ENCODE results near the gene CTSF. TPM values are rescaled to one million over a fixed set of nuclear protein-coding genes. Genes with fewer than 3 reads are reported as not detected.

The CTSF gene
- total RNA-seq, 1 donor from 2014 or later: not detected

DNA sequence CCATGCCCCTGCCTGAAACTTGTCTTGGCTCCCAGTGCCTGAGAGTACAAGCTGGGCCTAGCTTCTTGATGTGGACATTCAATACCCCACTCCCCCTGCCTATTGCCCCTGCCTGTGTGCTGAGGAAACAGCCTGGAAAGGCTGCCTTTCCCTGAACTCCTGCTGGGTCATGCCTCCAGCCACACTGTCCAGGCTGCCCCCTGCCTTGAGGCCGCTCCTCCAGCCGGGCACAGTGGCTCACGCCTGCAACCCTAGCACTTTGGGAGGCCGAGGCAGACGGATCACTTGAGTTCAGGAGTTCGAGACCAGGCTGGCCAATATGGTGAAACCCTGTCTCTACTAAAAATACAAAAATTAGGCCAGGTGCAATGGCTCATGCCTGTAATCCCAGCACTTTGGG is 34.7 kb upstream of the CTSF start:
- DNase-seq (ENCODE audit: extremely low spot score, unreplicated experiment): no peak
- no peak overlapping the region for H3K4me3 Mint-ChIP-seq (ENCODE audit: unreplicated experiment)
- TF ChIP-seq, protein P1, sequence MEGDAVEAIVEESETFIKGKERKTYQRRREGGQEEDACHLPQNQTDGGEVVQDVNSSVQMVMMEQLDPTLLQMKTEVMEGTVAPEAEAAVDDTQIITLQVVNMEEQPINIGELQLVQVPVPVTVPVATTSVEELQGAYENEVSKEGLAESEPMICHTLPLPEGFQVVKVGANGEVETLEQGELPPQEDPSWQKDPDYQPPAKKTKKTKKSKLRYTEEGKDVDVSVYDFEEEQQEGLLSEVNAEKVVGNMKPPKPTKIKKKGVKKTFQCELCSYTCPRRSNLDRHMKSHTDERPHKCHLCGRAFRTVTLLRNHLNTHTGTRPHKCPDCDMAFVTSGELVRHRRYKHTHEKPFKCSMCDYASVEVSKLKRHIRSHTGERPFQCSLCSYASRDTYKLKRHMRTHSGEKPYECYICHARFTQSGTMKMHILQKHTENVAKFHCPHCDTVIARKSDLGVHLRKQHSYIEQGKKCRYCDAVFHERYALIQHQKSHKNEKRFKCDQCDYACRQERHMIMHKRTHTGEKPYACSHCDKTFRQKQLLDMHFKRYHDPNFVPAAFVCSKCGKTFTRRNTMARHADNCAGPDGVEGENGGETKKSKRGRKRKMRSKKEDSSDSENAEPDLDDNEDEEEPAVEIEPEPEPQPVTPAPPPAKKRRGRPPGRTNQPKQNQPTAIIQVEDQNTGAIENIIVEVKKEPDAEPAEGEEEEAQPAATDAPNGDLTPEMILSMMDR (IDR thresholded peaks at IDR 0.05): no peak
- H3K27me3 Mint-ChIP-seq (ENCODE audit: unreplicated experiment): no peaks in the 10 kb centered on the region
- H3K27ac Mint-ChIP-seq (ENCODE audit: unreplicated experiment): no peak overlapping the region
- no peaks in the 10 kb centered on the region for H3K9me3 Mint-ChIP-seq (ENCODE audit: unreplicated experiment)
- H3K4me1 Mint-ChIP-seq (ENCODE audit: unreplicated experiment): peaks cover 38% of the 10 kb centered on the region
- H3K36me3 Mint-ChIP-seq (ENCODE audit: unreplicated experiment): peaks cover 16% of the 10 kb centered on the region

DNA sequence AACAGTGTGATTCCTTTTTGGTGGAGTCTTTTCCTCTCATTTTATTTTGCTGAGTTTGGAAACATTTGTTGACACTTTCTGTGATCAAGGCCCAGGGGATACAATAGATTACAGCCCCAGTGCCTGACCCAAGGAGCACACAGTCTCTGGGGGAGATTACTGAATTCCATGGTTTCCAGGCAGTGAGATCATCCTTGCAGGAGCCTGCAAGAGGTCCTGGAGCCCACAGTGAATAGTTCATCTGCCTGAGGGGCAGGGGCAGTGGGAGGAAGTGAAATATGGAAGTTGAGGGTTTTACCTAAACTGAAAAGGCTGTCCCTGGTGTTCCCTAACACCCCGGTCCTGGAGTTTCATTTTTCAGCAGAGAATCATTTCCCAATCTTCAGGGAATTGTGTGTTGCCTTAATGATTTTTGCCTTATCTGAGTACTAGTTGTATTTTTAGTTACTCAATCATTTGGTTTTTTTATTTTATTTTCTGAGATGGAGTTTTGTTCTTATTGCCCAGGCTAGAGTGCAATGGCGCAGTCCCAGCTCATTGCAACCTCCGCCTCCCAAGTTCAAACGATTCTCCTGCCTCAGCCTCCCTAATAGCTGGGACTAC is 32.3 kb upstream of the CTSF start:
- TF ChIP-seq, protein P1 (IDR thresholded peaks at IDR 0.05): no peak
- peak overlapping the region; percentile 45 for H3K27ac Mint-ChIP-seq (ENCODE audit: unreplicated experiment)
- no peaks in the 10 kb centered on the region for H3K27me3 Mint-ChIP-seq (ENCODE audit: unreplicated experiment)
- peaks cover 31% of the 10 kb centered on the region for H3K4me1 Mint-ChIP-seq (ENCODE audit: unreplicated experiment)
- peaks cover 15% of the 10 kb centered on the region for H3K36me3 Mint-ChIP-seq (ENCODE audit: unreplicated experiment)
- H3K9me3 Mint-ChIP-seq (ENCODE audit: unreplicated experiment): no peaks in the 10 kb centered on the region
- DNase-seq (ENCODE audit: extremely low spot score, unreplicated experiment): no peak
- no peak overlapping the region for H3K4me3 Mint-ChIP-seq (ENCODE audit: unreplicated experiment)

DNA sequence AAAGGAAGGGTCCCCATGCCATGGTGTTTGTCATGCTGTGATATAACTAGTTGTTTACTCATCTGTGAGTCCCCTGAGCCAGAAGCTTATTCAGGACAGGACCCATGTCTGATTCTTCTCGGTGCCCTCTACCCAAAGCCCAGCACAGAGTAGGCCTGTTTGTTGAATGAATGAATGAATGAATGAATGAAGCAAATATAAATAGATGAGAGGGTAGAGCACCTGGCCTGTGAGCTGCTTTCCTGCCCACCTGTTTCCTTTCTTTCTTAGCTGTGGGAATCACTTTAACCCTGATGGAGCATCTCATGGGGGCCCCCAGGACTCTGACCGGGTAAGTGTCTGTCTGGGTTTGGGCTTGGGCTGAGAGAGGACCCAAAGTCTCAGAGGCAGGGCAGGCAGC is 31.8 kb upstream of the CTSF start:
- Mint-ChIP-seq H3K9me3 (ENCODE audit: unreplicated experiment) (no peaks in the 10 kb centered on the region), H3K4me3 (ENCODE audit: unreplicated experiment) (no peak overlapping the region), H3K4me1 (ENCODE audit: unreplicated experiment) (peaks cover 36% of the 10 kb centered on the region), H3K27me3 (ENCODE audit: unreplicated experiment) (no peaks in the 10 kb centered on the region), H3K27ac (ENCODE audit: unreplicated experiment) (peak overlapping the region; percentile 45), H3K36me3 (ENCODE audit: unreplicated experiment) (peaks cover 10% of the 10 kb centered on the region)
- DNase-seq (ENCODE audit: extremely low spot score, unreplicated experiment): no peak
- TF ChIP-seq, protein P1 (IDR thresholded peaks at IDR 0.05): no peak

DNA sequence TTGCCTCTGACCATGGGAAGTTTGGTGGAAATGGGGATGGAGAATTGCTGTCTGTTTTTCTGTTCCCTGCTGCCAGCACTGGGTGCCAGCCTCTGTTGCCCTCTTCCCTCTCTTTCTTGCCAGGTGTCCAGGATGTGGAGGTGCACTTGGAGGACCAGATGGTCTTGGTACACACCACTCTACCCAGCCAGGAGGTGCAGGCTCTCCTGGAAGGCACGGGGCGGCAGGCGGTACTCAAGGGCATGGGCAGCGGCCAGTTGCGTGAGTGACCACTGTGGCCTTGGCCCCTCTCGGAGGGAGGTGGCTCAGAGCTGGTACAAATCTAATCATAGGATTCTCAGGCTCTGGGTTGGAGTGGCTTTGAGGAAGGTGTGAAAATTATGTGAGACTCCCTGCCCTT is 30.6 kb upstream of the CTSF start:
- TF ChIP-seq, protein P1 (IDR thresholded peaks at IDR 0.05): no peak
- no peaks in the 10 kb centered on the region for H3K27me3 Mint-ChIP-seq (ENCODE audit: unreplicated experiment)
- no peak for DNase-seq (ENCODE audit: extremely low spot score, unreplicated experiment)
- H3K4me3 Mint-ChIP-seq (ENCODE audit: unreplicated experiment): no peak overlapping the region
- peaks cover 43% of the 10 kb centered on the region for H3K4me1 Mint-ChIP-seq (ENCODE audit: unreplicated experiment)
- H3K9me3 Mint-ChIP-seq (ENCODE audit: unreplicated experiment): no peaks in the 10 kb centered on the region
- H3K36me3 Mint-ChIP-seq (ENCODE audit: unreplicated experiment): peaks cover 5% of the 10 kb centered on the region
- no peak overlapping the region for H3K27ac Mint-ChIP-seq (ENCODE audit: unreplicated experiment)

DNA sequence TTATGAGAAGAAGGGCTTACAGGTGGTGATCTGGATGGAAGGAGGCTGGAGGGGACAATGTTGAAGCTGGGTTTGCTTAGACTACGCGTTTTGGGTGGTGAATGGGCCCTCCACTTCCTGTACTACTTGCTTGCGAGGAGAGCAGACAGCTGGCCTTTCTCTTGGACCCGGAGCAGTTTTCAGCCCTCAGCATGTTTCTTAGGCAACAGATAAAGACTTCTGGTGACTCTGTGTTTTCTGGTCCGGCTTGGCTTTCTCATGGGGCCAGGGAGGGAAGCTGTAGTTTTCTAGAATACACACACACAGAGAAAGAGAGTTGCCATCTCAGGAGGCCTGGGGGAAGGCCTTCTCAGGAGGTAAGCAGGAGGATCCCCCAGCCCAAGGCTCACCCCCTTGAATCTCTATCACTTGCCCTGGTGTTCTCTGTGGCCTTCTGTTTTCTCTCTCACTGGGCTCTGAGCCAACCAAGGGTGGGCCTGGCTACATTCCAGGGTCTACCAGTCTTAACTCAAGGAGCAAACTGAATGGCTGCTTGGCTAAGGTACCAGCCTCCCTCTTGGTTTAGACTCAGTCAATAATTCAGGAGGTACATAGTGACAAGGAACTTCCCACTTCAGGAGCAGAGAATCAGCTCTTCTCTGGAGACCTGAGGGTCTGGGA is 27.0 kb upstream of the CTSF start:
- no peak for DNase-seq (ENCODE audit: extremely low spot score, unreplicated experiment)
- Mint-ChIP-seq H3K4me1 (ENCODE audit: unreplicated experiment) (peaks cover 34% of the 10 kb centered on the region), H3K27ac (ENCODE audit: unreplicated experiment) (peak overlapping the region; percentile 46), H3K27me3 (ENCODE audit: unreplicated experiment) (no peaks in the 10 kb centered on the region), H3K4me3 (ENCODE audit: unreplicated experiment) (peak overlapping the region; percentile 5), H3K9me3 (ENCODE audit: unreplicated experiment) (no peaks in the 10 kb centered on the region), H3K36me3 (ENCODE audit: unreplicated experiment) (peaks cover 4% of the 10 kb centered on the region)
- TF ChIP-seq, protein P1 (IDR thresholded peaks at IDR 0.05): no peak

All from osteocyte (in vitro differentiated cells).